HG03439 (cell line): Measurements from ENCODE around the gene MICALL2.

Experiments used
- ATAC-seq: cut with Tn5 transposase; IDR thresholded peaks from one replicate; pipeline ENCODE4 v1.9.1; 2021; ENCODE audit warnings: mild to moderate bottlenecking, moderate library complexity; ENCODE audit not compliant: unreplicated experiment

The MICALL2 gene

DNA sequence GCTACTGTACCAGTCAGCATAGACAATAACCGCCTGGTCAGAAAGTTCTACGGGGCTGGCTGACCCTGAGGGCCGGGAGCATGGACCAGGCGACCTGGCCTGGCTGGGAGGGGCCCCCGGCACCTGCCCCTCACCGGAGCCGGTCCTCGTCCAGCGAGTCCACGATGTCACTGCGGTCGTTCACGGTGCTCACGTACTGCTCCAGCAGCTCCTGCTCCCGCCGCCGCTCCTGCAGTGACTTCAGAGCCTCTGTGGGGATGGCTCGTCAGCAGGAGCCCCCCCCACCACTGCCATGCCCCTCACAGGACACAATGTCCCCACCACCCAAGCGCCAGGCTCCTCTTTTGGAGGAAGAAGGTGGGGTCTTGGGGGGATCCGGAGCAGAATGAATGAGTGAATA lies 22.7 kb downstream of the MICALL2 start:
- ATAC-seq, result no peak

DNA sequence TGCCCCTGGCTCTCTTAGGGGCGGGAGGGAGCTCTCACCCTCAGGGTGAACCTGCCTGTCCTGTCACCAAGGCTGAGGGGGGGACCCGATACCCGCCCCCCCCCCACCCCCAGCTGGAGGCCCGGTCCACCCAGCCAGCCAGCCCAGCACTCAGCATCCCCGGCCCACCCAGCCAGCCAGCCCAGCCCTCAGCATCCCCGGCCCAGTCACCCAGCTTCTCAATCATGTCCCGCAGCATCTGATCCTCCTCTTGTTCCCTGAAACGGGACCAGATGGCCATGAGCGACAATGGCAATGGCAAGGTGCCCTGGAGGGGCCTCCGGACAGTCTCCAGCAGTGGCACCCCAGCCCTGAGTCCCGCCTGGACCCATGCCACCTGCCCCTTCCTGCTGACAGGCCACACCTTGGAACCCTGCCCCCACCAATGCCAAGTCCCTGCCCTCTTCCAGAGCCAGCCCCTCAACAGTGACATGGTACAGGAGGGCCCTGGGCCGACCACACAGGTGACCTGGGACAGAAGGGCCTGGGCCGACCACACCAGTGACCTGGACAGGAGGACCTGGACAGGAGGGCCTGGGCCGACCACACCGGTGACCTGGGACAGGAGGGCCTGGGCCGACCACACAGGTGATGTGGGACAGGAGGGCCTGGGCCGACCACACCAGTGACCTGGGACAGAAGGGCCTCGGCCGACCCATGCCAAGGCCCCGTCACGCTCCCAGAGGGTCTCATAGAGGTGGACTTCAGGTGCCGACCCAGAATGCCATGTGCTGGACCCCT lies 24.2 kb downstream of the MICALL2 start:
- no peak for ATAC-seq

DNA sequence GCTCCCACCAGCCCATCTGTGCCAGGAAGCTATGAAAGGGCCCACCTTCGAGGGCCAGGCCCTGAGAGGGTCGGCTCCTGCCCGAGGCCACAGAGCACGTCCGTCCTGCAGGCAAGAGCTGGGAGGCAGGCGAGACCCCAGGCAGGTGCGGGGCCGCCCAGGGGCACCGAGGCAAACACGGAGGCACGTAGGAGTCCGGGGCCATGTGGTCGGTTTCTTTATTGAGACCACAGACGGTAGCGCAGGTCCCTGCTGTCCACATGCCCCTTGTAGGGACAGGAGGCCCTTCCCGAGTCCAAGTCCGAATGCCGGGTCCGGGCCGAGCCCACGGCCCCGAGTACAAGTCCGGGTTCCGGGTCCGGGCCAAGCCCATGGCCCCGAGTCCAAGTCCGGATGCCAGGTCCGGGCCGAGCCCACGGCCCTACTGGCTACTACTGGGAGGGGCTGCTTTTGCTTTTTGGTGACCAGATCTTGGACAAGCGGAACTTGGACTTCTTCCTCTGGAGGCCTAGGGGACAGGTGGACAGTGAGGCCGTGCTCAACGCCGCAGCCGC lies 25.0 kb downstream of the MICALL2 start:
- no peak for ATAC-seq

DNA sequence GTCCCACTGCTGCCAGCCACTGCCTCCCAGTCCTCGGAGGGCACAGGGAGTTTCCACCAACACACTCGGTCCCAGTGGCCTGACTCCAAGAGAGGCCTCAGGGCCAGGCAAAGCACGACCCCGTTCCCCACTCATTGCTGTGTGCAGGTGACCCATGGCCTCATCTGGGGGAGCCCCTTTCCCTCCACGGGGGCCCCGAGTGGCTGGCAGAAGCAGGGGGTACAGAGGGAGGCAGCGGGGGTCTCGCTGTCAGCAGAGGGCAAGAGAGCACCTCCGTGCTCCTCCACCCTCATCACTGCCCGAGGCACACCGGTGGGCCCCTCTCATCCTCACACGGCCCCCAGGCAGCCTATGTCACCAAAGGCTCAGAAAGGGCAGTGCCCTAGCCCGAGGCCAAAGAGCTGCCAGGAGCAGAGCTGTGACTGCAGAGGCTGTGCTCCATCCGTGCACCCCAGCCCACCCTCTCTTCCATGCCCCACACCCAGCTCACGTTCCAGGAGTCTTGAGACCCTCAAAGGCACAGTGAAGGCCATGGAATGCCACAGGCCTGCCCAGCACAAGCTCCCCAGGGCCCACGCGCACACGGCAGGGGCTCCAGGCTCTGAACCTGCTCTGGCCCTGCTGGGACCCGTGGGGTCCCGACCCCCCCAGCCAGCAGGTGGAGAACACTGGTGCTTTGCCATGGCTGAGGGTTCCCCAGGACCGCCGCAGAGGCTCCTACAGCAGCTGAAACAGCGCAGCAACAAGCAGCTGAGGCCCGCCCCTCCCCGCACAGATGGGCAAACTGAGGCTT lies 25.9 kb downstream of the MICALL2 start:
- ATAC-seq, result no peak

DNA sequence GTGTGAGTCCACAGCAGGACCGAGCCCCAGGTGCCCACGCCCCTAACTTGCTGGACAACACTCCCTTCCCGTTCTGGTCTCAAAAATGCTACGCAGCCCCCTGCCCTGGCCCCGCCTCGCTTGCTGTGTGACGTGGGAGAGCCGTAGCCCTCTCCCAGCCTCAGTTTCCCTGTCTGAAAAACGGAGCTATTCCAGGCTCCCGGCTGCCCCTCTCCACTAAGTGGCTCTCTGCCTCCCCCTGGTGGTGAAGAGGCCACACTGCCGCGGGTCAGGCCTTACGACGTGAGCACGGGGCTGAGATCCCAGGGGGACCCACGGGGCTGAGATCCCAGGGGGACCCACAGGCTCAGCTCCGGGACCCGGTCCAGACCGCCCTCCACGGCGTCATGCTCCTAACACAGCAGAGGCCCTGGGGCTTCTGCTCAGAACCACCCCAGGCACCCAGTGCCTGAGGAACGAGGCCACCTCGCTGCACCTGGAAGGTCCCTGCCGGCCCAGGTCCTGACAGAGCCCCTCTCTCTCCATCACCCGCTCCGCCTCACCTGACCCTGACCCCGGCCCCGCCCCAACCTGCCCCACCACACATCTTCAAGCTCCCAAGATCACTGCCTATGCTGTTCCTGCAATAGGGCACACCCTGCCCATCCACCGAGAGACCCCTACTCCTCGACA lies 26.7 kb downstream of the MICALL2 start:
- ATAC-seq, result no peak

DNA sequence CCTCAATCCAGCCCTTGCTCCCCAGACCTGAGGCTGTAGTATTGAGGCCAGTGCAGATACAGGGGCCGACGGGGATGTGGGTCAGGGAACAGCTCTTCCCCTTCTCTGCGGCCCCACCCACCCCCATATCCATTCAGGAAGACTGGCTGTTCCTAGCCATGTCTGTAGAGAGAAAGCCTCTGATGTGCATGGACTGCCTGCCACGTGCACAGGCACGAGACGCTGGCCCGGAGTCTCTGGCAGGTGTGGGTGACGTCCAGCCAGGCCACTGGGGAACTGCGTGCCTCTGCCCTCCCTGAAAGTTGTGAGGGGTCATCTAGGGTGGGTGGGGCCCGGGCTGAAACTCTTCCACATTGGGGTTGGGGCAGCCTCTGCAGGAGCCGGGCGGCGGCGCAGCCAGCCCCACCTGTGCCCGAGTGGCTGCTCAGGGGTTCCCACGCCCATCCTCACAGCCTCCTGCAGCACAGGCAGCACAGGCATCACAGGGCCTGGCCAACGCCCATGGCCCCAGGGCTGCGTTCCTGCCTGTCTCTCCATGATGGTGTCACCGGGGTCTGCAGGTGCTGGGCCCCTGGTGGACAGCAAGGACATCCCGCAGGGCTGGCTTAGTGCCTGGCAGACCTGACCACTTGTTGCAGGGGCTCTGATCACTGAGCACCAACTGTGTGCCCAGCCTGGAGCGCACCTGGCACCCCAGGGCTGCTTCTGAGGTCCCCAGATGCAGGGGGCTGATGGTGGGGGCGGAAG lies 27.5 kb downstream of the MICALL2 start:
- no peak for ATAC-seq

DNA sequence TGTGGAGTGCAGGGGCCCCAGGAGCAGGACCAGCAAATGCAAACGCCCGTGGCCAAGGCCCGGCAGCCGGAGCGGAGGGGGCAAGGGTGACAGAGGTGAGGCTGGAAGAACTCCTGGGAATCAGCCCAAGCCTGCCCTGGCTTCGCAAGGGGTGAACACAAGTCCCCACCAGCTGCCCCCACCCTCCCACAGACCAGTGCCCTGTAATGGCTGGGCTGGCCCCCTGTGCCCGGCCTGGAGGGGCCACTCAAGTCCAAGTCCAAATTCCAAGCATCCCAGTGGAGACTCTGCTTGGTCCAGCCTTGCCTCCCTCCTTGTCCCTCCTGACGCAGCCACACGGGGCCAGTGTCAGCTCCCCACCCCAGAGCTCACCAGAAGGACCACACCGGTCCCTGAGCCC lies 28.0 kb downstream of the MICALL2 start:
- ATAC-seq, result no peak

DNA sequence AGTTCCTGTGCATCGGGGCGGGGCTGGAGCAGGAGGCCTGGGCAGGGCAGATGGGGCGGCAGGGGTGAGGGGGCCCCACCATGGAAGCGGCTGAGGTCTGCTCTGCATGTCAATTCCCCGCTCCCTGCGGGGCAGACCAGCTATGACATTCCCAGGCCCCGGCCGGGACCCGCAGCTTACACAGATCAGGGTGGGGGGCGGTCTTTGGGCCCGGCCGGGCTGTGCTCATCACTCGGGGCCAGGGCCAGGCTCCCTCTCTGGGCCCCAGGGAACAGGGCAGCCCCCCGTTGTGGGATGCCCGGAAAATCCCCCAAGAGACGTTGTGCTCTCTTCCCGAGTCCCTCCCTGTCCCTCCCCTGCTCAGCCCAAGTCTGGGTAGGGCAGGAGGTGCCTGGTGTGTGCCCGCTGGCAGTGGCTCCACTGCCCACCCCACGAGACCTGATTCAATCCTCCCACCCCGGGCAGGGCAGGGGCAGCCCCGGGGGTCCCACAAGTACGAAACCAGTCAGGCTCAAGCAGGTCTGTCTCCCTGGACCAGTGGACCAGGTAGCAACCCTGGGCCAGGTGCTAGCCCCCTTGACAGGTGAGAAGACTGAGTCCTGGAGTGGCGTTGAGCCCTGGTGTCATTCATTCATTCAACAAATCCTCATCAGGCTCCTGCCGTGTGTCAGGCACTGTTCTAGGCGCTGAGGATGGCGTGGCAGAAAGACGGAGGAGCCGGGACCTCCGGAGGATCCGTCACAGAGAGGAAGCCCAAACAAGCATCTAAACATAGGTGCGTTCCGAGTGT lies 29.0 kb downstream of the MICALL2 start:
- no peak for ATAC-seq

DNA sequence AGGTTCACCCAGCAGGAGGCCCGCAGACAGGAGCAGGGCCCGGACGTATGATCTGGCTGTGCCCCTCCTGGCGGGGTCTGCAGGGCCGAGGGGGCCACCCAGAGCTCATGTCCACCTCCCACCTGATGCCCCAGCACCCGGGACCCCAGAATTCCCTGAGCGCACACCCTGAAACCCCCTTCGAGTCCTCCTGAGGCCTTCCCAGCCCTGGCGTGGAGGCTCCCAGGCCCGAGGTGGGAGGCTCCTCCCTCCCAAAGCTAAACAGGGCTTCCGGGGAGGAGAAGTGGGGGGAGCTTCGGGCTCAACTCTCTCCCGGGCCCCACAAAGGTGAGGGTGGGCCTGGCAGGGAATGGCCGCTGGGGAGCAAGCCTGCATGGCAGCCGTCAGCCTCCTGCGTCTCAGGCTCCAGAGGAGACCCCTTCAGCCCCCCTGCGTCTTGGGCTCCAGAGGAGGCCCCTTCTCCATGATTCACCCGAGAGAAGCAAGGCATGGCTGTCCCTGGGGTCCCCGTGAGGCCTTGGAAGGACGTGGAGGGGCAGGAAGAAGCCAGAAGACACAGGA lies 30.2 kb downstream of the MICALL2 start:
- no peak for ATAC-seq

DNA sequence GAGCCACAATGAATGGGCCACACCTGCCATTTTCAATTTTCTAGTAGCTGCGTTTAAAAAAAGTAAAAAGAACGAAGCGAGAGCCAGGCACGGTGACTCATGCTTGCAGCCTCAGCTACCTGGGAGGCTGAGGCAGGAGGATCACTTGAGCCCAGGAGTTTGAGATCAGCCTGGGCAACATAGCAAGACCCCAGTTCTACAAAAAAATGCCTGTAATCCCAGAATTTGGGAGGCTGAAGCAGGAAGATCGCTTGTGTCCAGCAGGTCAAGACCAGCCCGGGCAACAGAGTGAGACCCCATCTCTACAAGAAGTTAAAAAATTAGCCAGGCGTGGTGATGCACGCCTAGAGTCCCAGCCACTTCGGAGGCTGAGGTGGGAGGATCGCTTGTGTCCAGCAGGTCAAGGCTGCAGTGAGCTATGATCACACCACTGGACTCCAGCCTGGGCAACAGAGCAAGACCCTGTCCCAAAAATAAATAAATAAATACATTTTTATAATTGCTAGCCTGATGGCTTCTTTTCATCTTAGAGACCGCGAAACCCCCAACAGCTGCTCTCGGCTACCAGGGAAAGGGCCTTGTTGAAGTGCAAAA lies 32.1 kb downstream of the MICALL2 start:
- ATAC-seq, result no peak

DNA sequence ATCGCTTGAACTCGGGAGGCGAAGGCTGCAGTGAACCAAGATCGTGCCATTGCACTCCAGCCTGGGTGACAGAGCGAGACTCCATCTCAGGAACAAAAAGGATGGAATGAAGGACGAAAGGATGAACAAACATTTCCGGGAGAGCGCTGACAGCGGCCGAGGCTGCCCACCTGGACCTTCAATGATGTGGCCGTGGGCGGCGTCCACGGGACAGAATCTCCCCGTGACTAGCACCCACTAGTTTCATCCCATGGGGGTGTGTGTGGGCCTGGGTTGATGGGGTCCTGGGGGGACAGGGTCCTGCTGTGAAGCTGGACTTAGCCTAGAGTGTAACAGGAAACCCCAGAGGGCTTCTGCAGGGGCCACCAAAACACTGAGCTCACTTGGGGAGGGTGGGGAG lies 32.8 kb downstream of the MICALL2 start:
- ATAC-seq, result no peak

DNA sequence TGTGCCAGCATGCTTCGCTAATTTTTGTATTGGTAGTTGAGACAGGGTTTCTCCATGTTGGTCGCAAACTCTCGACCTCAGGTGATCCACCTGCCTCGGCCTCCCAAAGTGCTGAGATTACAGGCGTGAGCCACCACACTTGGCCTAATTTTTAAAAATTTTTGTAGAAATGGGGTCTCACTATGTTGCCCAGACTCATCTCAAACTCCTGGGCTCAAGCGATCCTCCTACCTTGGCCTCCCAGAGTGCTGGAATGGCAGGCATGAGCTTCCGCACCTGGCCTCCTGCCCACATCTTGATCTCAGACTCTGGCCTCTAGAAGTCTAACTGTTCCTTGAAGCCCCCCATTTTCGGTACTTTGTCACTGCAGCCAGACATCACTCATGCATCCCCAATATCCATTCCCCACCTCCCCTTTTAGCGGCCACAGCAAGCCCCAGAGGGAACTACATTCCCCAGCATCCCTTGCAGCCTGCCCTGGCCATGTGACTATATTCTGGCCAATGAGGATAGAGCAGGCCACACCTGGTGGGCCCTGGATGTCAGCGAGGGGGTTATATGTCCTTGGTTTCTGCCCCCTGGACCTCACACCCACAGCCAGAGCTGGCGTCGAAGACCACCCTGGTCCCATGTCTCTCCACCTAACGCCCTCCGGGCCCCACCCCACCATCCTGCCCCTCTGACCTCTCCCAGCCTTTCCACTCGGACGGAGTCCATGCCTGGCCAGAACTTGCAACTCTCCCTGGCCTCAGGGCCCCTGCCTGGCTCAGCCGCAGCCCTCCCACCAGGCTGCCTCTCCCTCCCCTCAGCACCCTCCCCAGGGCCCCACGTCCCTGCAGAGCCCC lies 33.8 kb downstream of the MICALL2 start:
- ATAC-seq, result no peak

DNA sequence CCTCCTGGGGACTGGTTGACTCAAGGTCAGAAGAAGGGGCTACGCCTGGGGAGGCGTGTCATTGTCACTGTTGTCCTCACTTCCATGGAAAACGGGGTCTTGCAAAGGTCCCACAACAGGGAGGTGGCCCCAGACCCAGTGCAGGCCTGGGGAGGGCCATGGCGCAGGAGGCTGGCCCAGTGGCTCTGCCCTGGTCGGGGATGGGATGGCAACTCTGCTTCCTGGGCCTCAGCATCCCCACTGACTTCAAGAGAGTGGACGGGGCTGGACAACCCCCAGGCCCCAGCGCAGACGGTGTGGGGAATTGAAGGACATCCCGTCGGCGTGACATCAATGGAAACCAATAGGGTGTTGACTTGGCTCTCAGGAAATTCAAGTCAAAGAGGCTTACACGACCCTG lies 35.2 kb downstream of the MICALL2 start:
- no peak for ATAC-seq

DNA sequence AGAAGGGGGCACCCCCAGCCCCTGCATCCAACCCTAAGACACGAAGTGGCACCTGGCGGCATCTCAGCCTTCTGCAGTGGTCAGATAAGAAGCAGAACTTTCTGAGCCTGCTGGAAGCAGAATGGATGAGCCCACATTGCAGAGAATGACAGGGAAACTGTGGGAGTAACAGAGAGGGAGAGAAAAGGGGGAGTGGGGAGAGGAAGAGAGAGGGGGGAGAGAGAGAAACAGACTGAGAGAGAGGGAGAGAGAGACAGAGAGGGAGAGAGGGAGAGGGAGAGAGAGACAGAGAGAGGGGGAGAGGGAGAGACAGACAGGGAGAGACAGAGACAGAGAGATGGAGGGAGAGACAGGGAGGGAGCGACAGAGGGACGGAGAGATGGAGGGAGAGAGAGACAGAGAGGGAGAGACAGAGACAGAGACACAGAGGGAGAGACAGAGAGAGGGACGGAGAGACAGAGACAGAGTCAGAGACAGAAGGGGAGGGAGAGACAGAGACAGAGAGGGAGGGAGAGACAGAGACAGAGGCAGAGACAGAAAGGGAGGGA lies 35.9 kb downstream of the MICALL2 start:
- no peak for ATAC-seq

DNA sequence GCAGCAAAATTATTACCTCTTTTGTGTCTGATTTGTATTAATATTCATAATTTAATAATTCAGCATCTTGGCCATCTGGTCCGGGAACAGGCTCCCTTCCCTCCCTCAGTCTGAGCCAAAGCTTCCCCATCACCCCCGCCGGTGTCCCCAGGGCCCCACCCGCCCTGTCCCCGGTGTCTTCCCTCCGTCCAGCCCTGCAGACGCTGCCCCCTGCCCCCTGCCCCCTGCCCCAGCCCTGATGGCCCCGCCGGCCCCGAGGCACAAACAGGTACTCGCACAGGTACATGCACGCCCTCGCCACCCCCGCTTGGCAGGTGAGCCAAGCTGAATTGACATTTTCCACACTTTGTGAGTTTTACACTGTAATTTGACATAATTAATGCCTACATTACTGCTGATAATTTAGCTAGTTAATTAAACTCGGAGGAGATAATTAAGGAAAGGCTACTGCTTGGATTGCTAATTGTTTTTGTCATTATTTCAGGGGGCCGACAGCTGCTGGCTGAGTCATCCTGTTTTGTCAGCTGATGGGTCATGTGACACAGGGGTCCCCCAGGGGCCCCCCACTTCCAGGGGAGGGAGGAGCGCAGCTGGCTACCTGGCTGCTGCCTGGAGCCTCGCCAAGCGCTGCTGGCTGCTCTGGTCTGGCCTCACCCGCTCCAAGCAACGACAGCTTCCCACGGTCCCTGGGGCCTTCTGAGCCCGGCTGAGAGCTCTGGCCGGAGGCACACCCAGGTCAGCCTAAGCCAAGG lies 36.6 kb downstream of the MICALL2 start:
- ATAC-seq, result no peak

DNA sequence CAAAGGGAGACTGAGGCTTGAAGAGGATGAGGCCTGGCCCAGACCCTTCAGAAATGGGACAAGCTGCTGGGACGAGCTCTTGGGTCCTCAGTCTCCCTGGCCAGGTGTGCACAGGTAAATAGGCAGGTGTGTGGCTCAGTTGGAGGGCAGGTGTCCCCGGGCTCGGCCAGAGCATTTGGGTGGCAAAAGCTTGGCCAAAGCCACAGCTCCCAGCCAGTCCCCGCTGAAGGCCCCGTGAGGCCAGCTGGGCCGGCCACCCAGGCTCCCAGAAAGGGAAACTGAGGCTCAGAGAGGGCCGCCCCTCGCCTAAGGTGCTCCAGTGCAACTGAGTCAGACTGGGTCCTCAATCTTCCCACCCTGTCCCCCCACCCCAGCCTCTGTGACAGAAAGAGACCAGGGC lies 37.3 kb downstream of the MICALL2 start:
- ATAC-seq, result no peak

DNA sequence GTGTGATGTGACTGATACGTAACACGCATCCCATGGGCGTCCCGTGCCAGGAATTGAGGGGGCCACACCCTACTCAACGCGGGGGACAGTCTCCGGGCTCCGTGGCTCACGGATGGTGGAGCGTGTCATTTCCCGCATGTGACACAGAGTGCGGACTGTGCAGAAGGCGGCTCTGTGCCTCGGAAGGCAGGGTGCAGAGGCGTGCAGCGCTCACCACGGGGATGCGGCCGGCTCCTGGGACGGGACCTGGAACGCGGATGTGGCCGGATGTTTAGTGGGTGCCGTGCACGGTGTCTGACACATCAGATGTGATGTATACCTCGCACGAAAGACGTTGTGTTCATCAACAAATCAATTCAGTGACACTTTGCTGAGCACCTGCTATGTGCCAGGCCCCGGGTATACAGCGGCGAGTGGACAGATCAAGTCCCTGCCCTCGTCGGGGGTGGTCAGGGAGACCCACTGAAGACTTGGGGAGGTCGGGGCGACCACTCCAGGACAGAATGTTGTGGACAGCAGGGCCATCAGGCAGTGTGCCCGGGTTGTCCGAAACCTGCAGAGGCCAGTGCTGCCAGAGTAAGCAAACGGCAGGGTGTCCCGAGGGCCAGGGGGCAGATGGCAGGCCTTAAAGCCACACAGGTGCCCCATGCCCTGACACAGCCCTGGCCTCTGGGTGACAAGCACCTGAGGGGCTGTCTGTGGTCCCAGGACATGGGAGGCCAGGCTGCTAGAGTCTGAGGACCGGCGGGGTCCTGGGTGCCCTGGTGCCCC lies 38.1 kb downstream of the MICALL2 start:
- no peak for ATAC-seq
